Prostate gland (tissue), 2 donors: ENCODE results near the gene MOGAT3. TPM values are rescaled to one million over a fixed set of nuclear protein-coding genes. Genes with fewer than 3 reads are reported as not detected.

Source experiments
- DNase-seq: peaks from one replicate; pipeline ENCODE4 v3.0.0-alpha.2; 2019; ENCODE audit warnings: low spot score
- H3K27ac ChIP-seq, 2 donors: fragments of 200-600 bp; sonication (generic); 2 replicates each; pipeline ENCODE4 v1.5.1; 2017 to 2019
- H3K27me3 ChIP-seq: fragments of 200-600 bp; sonication (generic); replicated peaks from 2 replicates; pipeline ENCODE4 v1.5.1; 2019; ENCODE audit not compliant: insufficient read depth
- H3K36me3 ChIP-seq, 2 donors: fragments of 200-600 bp; sonication (generic); 1 replicate in 1 of 2; 2 replicates in 1 of 2; pipeline versions ENCODE4 v1.5.1 to v1.8.1; 2017 to 2019
- H3K4me1 ChIP-seq: fragments of 200-600 bp; sonication (generic); replicated peaks from 2 replicates; pipeline ENCODE4 v1.5.1; 2019
- H3K4me3 ChIP-seq, 2 donors: fragments of 200-600 bp; sonication (generic); 2 replicates each; pipeline ENCODE4 v1.5.1; 2017 to 2019
- H3K9me3 ChIP-seq: fragments of 200-600 bp; sonication (generic); 2 replicates; pipeline ENCODE4 v1.5.1; 2017
- POLR2A ChIP-seq: fragments of 450-650 bp; IDR thresholded peaks from one replicate; pipeline ENCODE4 v1.6.1; 2016; ENCODE audit warnings: antibody characterized with exemption, mild to moderate bottlenecking
- POLR2AphosphoS5 ChIP-seq: sonication (generic); formaldehyde crosslinking; IDR thresholded peaks from one replicate; pipeline ENCODE4 v1.6.1; 2017; ENCODE audit warnings: antibody characterized with exemption
- WGBS: methylation state at CpG from one replicate; pipeline ENCODE4 v1.1.5; 2018; 5-methylcytosine and 5-hydroxymethylcytosine counted together
- intact Hi-C: fragments of 100-400 bp; cut with DNase I; formaldehyde crosslinking; loops from one replicate; pipeline ENCODE4 v1.14.2; 2022
- total RNA-seq, 2 donors: library from RNA; depleted of rRNA; stranded (reverse); fragments of >200 nt; gene quantifications; one replicate each; pipeline ENCODE4 v1.1.0, GENCODE V29; 2016
- TF ChIP-seq, protein P1 (sequence below), 4 experiments: fragments of 200-600 bp in 2 of 4; fragments of 450-650 bp in 2 of 4; sonication (generic) in 2 of 4; IDR thresholded peaks; 1 replicate in 3 of 4; 2 replicates in 1 of 4; pipeline ENCODE4 v1.5.1; 2016 to 2019; ENCODE audit warnings: antibody characterized with exemption in 4 of 4, mild to moderate bottlenecking in 2 of 4, moderate library complexity in 2 of 4

Gene MOGAT3
- total RNA-seq, 2 donors from 2014 or later: not detected

DNA sequence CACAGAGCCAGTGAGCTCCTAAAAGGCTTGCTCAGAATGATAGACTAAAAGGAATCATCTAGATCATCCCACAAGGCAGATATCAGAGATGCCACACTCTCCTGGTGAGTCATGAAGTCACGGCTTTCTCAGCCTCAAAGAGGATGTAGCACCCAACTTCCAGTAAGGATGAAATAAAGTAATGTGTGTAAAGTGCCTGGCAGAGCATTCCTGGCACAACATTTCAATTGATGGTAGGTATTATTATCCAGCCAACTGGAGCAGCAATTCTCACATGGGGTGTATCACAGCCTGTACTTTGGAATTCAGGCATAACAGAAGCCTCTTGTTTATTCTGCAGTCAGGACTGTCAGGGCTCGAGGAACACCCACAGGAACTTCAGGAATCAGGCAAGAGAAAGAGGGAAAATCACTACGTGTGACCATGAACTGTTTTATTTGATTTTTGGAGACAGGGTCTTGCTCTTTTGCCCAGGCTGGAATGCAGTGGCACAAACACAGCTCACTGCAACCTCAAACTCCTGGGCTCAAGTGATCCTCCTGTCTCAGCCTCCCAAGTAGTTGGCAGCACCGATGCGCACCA, 15.5 kb downstream of the MOGAT3 start:
- no peak for DNase-seq
- Histone ChIP-seq H3K4me1 (no peaks in the 10 kb centered on the region), H3K9me3 (no peaks in the 10 kb centered on the region), H3K27ac (no peak overlapping the region), H3K36me3 (no peaks in the 10 kb centered on the region), H3K27me3 (no peaks in the 10 kb centered on the region), H3K4me3 (no peak overlapping the region)
- intact Hi-C loops: no loop called here
- TF ChIP-seq POLR2A (no peak), POLR2AphosphoS5 (no peak)
- TF ChIP-seq, protein P1, sequence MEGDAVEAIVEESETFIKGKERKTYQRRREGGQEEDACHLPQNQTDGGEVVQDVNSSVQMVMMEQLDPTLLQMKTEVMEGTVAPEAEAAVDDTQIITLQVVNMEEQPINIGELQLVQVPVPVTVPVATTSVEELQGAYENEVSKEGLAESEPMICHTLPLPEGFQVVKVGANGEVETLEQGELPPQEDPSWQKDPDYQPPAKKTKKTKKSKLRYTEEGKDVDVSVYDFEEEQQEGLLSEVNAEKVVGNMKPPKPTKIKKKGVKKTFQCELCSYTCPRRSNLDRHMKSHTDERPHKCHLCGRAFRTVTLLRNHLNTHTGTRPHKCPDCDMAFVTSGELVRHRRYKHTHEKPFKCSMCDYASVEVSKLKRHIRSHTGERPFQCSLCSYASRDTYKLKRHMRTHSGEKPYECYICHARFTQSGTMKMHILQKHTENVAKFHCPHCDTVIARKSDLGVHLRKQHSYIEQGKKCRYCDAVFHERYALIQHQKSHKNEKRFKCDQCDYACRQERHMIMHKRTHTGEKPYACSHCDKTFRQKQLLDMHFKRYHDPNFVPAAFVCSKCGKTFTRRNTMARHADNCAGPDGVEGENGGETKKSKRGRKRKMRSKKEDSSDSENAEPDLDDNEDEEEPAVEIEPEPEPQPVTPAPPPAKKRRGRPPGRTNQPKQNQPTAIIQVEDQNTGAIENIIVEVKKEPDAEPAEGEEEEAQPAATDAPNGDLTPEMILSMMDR (IDR thresholded peaks at IDR 0.05): no peak
- WGBS: 47% methylated on average over 5 of the region's 5 CpGs

DNA sequence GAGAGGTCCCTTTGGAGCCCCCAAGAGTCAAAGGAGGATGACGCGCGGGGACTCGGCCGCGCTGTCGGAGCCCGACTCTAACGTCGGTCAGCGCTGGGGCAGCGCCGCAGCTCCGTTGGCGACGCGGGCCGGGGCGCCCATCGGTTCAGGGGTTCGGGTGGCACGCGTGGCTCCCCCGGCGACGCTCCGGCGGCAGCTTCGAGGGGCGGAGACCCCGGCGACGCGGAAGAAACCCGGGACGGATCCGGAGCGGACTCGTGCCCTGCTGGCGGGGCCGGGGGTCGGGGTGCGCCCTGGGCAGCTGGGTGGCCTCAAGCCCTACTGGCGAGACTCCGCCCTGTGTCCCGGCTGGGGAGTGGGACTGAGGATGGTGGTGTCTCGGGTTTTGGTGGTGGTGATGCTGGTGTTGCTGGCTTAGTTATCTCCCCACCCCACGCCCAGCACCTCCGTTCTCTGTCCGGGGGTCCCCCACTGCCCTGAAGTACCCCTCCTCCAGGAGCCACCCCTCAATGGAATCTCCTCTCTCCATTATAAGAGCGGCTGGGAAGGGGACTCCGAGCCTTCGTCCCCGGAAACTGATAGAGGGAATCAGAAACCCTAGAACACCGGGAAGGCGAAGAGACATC, 20.6 kb downstream of the MOGAT3 start, which contains the start of gene NAT16:
TSS of gene NAT16 (minus strand) at position 164 of the 626 bp plus-strand sequence. CDS start 5,486 bp downstream, outside the sequence.
- no peaks in the 10 kb centered on the region for H3K36me3 ChIP-seq
- intact Hi-C loops: no loop called here
- 4% methylated on average over 55 of the region's 56 CpGs for WGBS
- H3K27ac ChIP-seq: no peak within 1 kb of the TSS
- no peak within 1 kb of the TSS for H3K4me3 ChIP-seq
- H3K4me1 ChIP-seq: no peaks in the 10 kb centered on the region
- H3K27me3 ChIP-seq: peaks cover 16% of the 10 kb centered on the region
- no peaks in the 10 kb centered on the region for H3K9me3 ChIP-seq
- no peak for DNase-seq
- TF ChIP-seq POLR2A: no peak
- TF ChIP-seq, protein P1 (IDR thresholded peaks at IDR 0.05): no peak
- no peak for TF ChIP-seq POLR2AphosphoS5

DNA sequence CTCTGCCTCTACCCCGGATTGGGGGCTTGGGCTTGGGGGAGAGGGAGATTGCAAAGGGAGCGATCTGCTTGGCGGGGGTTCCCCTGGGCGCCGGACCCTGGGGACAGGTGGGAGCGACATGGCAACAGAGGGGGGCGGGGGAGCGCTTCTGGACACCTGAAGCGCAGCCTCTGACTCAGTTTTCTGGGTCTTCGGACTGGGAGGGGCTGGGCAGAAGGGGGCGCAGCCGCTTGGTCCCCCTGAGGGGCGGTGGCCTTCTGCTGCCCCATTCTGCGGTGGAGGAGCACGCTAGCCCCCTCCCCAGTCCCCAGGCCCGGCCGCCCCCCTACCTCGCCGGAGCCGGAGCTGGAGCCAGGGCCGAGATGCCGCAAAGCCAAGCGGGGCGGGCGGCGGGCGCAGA, 21.1 kb downstream of the MOGAT3 start:
- TF ChIP-seq POLR2AphosphoS5: no peak
- no peak for TF ChIP-seq POLR2A
- TF ChIP-seq, protein P1 (IDR thresholded peaks at IDR 0.05): no peak
- Histone ChIP-seq H3K36me3 (no peaks in the 10 kb centered on the region), H3K4me1 (no peaks in the 10 kb centered on the region), H3K9me3 (no peaks in the 10 kb centered on the region), H3K4me3 (no peak overlapping the region), H3K27me3 (peaks cover 16% of the 10 kb centered on the region), H3K27ac (no peak overlapping the region)
- WGBS: 2% methylated on average over 27 of the region's 27 CpGs
- intact Hi-C loops: no loop called here
- DNase-seq: no peak

DNA sequence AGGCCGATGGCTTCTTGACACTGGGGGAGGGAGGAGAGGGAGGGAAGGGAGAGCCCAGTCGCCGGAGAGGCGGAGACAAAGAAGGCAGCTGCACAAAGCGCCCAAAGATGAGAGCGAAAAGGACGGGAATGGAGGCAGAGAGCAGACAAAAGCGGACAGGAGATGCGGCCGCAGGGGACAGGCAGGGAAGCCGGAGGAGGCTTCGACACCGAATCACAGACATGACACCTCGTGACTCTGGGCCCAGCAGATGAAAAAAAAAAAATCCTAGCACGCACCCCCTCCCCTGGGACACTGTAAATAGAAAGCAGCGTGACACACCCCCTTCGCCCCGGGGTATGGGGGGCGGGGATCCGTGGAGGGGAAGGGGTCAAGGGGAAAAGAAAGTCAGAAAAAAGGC, 21.7 kb downstream of the MOGAT3 start:
- no peak for DNase-seq

More for the DNA sequence above, 21.7 kb downstream of the MOGAT3 start:
- intact Hi-C loops: no loop called here
- Histone ChIP-seq H3K9me3 (no peaks in the 10 kb centered on the region), H3K27me3 (peaks cover 22% of the 10 kb centered on the region), H3K27ac (no peak overlapping the region), H3K4me1 (no peaks in the 10 kb centered on the region), H3K4me3 (no peak overlapping the region), H3K36me3 (no peaks in the 10 kb centered on the region)
- TF ChIP-seq, protein P1 (IDR thresholded peaks at IDR 0.05): no peak
- no peak for TF ChIP-seq POLR2AphosphoS5
- WGBS: under 1% methylated on average over 19 of the region's 20 CpGs
